H9 (cell line): ENCODE measurements around the gene SEPTIN5. TPM values are rescaled to one million over a fixed set of nuclear protein-coding genes. Genes with fewer than 3 reads are reported as not detected.

Source experiments
- DNase-seq: peaks from one replicate; pipeline ENCODE4 v3.0.0-alpha.2; 2017
- H2AFZ ChIP-seq: one replicate; pipeline ENCODE4 v1.6.1; 2013; ENCODE audit warnings: mild to moderate bottlenecking, low read length, control low read depth, moderate library complexity
- H2AK5ac ChIP-seq: 2 replicates; pipeline ENCODE4 v1.6.1; 2013; ENCODE audit warnings: low read length, control low read depth, mixed read lengths; ENCODE audit not compliant: insufficient read length
- H2BK120ac ChIP-seq: one replicate; pipeline ENCODE4 v1.6.1; 2013; ENCODE audit warnings: low read depth, mild to moderate bottlenecking, low read length, control low read depth, inconsistent platforms; ENCODE audit not compliant: poor library complexity, severe bottlenecking
- H2BK12ac ChIP-seq: 2 replicates; pipeline ENCODE4 v1.6.1; 2013; ENCODE audit warnings: low read length, control low read depth, mixed read lengths, low read depth; ENCODE audit not compliant: insufficient read length
- H2BK15ac ChIP-seq: 2 replicates; pipeline ENCODE4 v1.6.1; 2013; ENCODE audit warnings: low read depth, low read length, control low read depth
- H2BK20ac ChIP-seq: one replicate; pipeline ENCODE4 v1.6.1; 2013; ENCODE audit warnings: low read depth, mild to moderate bottlenecking, low read length, control low read depth, inconsistent platforms; ENCODE audit not compliant: poor library complexity, severe bottlenecking
- H2BK5ac ChIP-seq: 2 replicates; pipeline ENCODE4 v1.6.1; 2013; ENCODE audit warnings: low read length, control low read depth, mixed read lengths; ENCODE audit not compliant: insufficient read length
- H3K14ac ChIP-seq: 2 replicates; pipeline ENCODE4 v1.6.1; 2013; ENCODE audit warnings: low read length, control low read depth; ENCODE audit not compliant: insufficient read depth
- H3K18ac ChIP-seq: 2 replicates; pipeline ENCODE4 v1.6.1; 2013; ENCODE audit warnings: low read depth, mild to moderate bottlenecking, mixed read lengths, low read length, control low read depth; ENCODE audit not compliant: insufficient read length
- H3K23ac ChIP-seq: 2 replicates; pipeline ENCODE4 v1.6.1; 2013; ENCODE audit warnings: low read length, control low read depth, mixed read lengths, low read depth; ENCODE audit not compliant: insufficient read length
- H3K23me2 ChIP-seq: 2 replicates; pipeline ENCODE4 v1.6.1; 2013; ENCODE audit warnings: low read depth, mild to moderate bottlenecking, mixed read lengths, low read length, control low read depth; ENCODE audit not compliant: insufficient read length, poor library complexity, severe bottlenecking
- H3K27ac ChIP-seq: 2 replicates; pipeline ENCODE4 v1.5.1; 2013; ENCODE audit warnings: low read length, control low read depth, mixed read lengths, low read depth; ENCODE audit not compliant: insufficient read length
- H3K27me3 ChIP-seq: 2 replicates; pipeline ENCODE4 v1.6.1; 2013; ENCODE audit warnings: low read length, control low read depth, inconsistent platforms; ENCODE audit not compliant: insufficient read depth
- H3K4ac ChIP-seq: 2 replicates; pipeline ENCODE4 v1.6.1; 2013; ENCODE audit warnings: low read depth, mild to moderate bottlenecking, control low read depth, inconsistent platforms, low read length, moderate library complexity
- H3K4me1 ChIP-seq: 2 replicates; pipeline ENCODE4 v1.6.1; 2013; ENCODE audit warnings: low read length, control low read depth, inconsistent platforms; ENCODE audit not compliant: insufficient read depth
- H3K4me2 ChIP-seq: 2 replicates; pipeline ENCODE4 v1.6.1; 2013; ENCODE audit warnings: low read length, control low read depth, mixed read lengths; ENCODE audit not compliant: insufficient read length, insufficient read depth
- H3K56ac ChIP-seq: 2 replicates; pipeline ENCODE4 v1.6.1; 2013; ENCODE audit warnings: low read depth, mild to moderate bottlenecking, mixed read lengths, low read length, control low read depth; ENCODE audit not compliant: insufficient read length
- H3K79me1 ChIP-seq: 2 replicates; pipeline ENCODE4 v1.6.1; 2013; ENCODE audit warnings: low read depth, mild to moderate bottlenecking, moderate library complexity, low read length, control low read depth, inconsistent platforms; ENCODE audit not compliant: insufficient read depth, poor library complexity, severe bottlenecking
- H3K79me2 ChIP-seq: 2 replicates; pipeline ENCODE4 v1.6.1; 2013; ENCODE audit warnings: low read length, control low read depth, inconsistent platforms; ENCODE audit not compliant: insufficient read depth
- H3K9ac ChIP-seq: 2 replicates; pipeline ENCODE4 v1.6.1; 2013; ENCODE audit warnings: low read length, control low read depth, mixed read lengths; ENCODE audit not compliant: insufficient read length; ENCODE audit errors: extremely low read depth
- H3K9me3 ChIP-seq: one replicate; pipeline ENCODE4 v1.6.1; 2013; ENCODE audit warnings: low read depth, low read length, inconsistent platforms; ENCODE audit not compliant: control insufficient read depth
- H3T11ph ChIP-seq: one replicate; pipeline ENCODE4 v1.6.1; 2013; ENCODE audit warnings: mild to moderate bottlenecking, low read length, control low read depth, inconsistent platforms
- H4K20me1 ChIP-seq: one replicate; pipeline ENCODE4 v1.6.1; 2013; ENCODE audit not compliant: control insufficient read depth, insufficient read length, insufficient read depth
- H4K5ac ChIP-seq: 2 replicates; pipeline ENCODE4 v1.6.1; 2013; ENCODE audit warnings: low read depth, mild to moderate bottlenecking, mixed read lengths, low read length, control low read depth; ENCODE audit not compliant: insufficient read length
- H4K8ac ChIP-seq: replicated peaks from 2 replicates; pipeline ENCODE4 v1.6.1; 2013; ENCODE audit warnings: low read length, control low read depth, mixed read lengths, low read depth; ENCODE audit not compliant: insufficient read length
- H4K91ac ChIP-seq: 2 replicates; pipeline ENCODE4 v1.6.1; 2013; ENCODE audit warnings: low read depth, mild to moderate bottlenecking, moderate library complexity, mixed read lengths, low read length, control low read depth; ENCODE audit not compliant: insufficient read length
- H3K27ac Mint-ChIP-seq, 3 experiments: 2 replicates in 2 of 3; 3 replicates in 1 of 3; pipeline ENCODE4 v1.8.0; 2020 to 2021; ENCODE audit warnings: mixed read lengths in 3 of 3, mild to moderate bottlenecking in 1 of 3, moderate library complexity in 1 of 3
- H3K27me3 Mint-ChIP-seq: 2 replicates; pipeline ENCODE4 v1.8.0; 2021; ENCODE audit warnings: low read depth, mild to moderate bottlenecking, moderate library complexity, mixed read lengths
- H3K36me3 Mint-ChIP-seq, 3 experiments: 2 replicates in 2 of 3; 3 replicates in 1 of 3; pipeline ENCODE4 v1.8.0; 2020 to 2021; ENCODE audit warnings: low read depth in 3 of 3, mixed read lengths in 3 of 3; ENCODE audit not compliant: insufficient read depth in 1 of 3
- H3K4me1 Mint-ChIP-seq, 2 experiments: 2 replicates each; pipeline ENCODE4 v1.8.0; 2020; ENCODE audit warnings: mixed read lengths in 2 of 2
- H3K4me3 Mint-ChIP-seq, 2 experiments: 2 replicates in 1 of 2; 3 replicates in 1 of 2; pipeline ENCODE4 v1.8.0; 2020 to 2021; ENCODE audit warnings: mild to moderate bottlenecking in 2 of 2, mixed read lengths in 2 of 2, moderate library complexity in 1 of 2
- H3K9me3 Mint-ChIP-seq, 2 experiments: 2 replicates in 1 of 2; 3 replicates in 1 of 2; pipeline ENCODE4 v1.8.0; 2020; ENCODE audit warnings: mild to moderate bottlenecking in 2 of 2, mixed read lengths in 2 of 2, moderate library complexity in 1 of 2
- WGBS: extraction: QIAGEN DNeasy Blood & Tissue Kit; methylation state at CpG from one replicate; pipeline ENCODE4 v1.1.7; 2013; ENCODE audit warnings: missing lambda C conversion rate, low lambda C conversion rate, mixed read lengths; ENCODE audit not compliant: insufficient read length; ENCODE audit errors: extremely low coverage; 5-methylcytosine and 5-hydroxymethylcytosine counted together
- total RNA-seq: library from RNA; stranded (reverse); gene quantifications from 2 replicates; pipeline ENCODE4 v1.2.1, GENCODE V29; 2021
- TF ChIP-seq, protein P1 (sequence below): fragments of 200-600 bp; sonication (generic); conservative IDR thresholded peaks from 3 replicates; pipeline ENCODE4 v1.8.0; 2021; ENCODE audit warnings: antibody characterized with exemption, mild to moderate bottlenecking

SEPTIN5 gene
- total RNA-seq, 1 experiment from 2014 or later = 17.8 TPM

DNA sequence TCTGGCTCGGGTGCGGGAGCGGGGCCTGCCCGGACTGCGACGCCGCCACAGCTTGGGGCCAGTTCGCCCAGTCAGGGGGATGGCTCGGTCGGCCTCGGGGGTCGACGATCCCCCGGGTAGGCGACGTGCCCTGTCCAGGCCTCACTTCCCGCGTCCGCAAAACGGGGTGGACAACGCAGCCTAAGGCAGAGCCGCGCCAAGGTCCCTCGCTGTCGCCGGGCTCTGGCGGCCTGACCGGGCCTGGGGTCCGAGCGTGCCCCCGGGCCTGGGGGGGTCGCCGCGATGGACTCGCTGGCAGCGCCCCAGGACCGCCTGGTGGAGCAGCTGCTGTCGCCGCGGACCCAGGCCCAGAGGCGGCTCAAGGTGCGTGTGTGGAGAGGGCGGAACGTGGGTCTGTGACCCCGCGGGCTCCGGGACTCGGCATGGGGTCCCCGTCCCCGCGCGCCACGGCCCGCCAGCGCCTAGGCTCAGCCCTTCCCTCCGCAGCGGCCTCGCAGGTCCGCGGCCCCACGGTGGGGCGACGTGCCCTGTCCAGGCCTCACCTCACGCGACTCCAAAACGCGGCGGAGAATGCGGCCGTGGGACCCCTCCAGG lies 4.2 kb downstream of the SEPTIN5 start:
- Histone ChIP-seq H3K27me3 (peaks cover 44% of the 10 kb centered on the region; the same call in 1 of the 2 replicates), H4K5ac (no peak overlapping the region), H4K20me1 (peaks cover 2% of the 10 kb centered on the region), H4K91ac (no peak overlapping the region), H2AK5ac (no peak overlapping the region), H3K18ac (peak overlapping the region; percentile 21), H3K14ac (no peak overlapping the region), H3K23me2 (peaks cover 13% of the 10 kb centered on the region), H3K9me3 (no peaks in the 10 kb centered on the region), H3K4ac (no peak overlapping the region), H2BK20ac (no peak overlapping the region), H3K79me1 (no peaks in the 10 kb centered on the region), H2BK15ac (no peak overlapping the region), H3K56ac (no peak overlapping the region), H2BK5ac (no peak overlapping the region), H2BK12ac (no peak overlapping the region), H3K9ac (no peak overlapping the region), H3K79me2 (no peaks in the 10 kb centered on the region), H3K4me1 (peaks cover 2% of the 10 kb centered on the region; the same call in 1 of the 2 replicates), H4K8ac (no peak overlapping the region), H3K4me2 (peak overlapping the region; percentile 41), H3K23ac (no peak overlapping the region), H2BK120ac (no peak overlapping the region), H3T11ph (no peak overlapping the region), H3K27ac (no peak overlapping the region), H2AFZ (no peak overlapping the region)
- peaks cover 13 to 32% of the 10 kb centered on the region in 2 experiments for H3K4me1 Mint-ChIP-seq
- peaks cover 6 to 8% of the 10 kb centered on the region in 2 experiments; a peak in 3 of 5 replicates for H3K9me3 Mint-ChIP-seq
- no peak overlapping the region for H3K27ac Mint-ChIP-seq
- DNase-seq = no peak
- peaks cover 80% of the 10 kb centered on the region for H3K27me3 Mint-ChIP-seq
- no CpG with 5 or more reads among the region's 70 CpGs for WGBS
- H3K4me3 Mint-ChIP-seq = peak overlapping the region; percentile 32 to 62; a peak in 2 of 5 replicates
- H3K36me3 Mint-ChIP-seq = peaks cover 7 to 18% (median 14%) of the 10 kb centered on the region in 3 experiments; a peak in 6 of 7 replicates
- TF ChIP-seq, protein P1, sequence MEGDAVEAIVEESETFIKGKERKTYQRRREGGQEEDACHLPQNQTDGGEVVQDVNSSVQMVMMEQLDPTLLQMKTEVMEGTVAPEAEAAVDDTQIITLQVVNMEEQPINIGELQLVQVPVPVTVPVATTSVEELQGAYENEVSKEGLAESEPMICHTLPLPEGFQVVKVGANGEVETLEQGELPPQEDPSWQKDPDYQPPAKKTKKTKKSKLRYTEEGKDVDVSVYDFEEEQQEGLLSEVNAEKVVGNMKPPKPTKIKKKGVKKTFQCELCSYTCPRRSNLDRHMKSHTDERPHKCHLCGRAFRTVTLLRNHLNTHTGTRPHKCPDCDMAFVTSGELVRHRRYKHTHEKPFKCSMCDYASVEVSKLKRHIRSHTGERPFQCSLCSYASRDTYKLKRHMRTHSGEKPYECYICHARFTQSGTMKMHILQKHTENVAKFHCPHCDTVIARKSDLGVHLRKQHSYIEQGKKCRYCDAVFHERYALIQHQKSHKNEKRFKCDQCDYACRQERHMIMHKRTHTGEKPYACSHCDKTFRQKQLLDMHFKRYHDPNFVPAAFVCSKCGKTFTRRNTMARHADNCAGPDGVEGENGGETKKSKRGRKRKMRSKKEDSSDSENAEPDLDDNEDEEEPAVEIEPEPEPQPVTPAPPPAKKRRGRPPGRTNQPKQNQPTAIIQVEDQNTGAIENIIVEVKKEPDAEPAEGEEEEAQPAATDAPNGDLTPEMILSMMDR = no peak
